HG02970 (cell line): Measurements from ENCODE around the gene HES5.
"Not testable (repeated sequence)": the region's sequence is repeated elsewhere in the genome, so short reads cannot be mapped to it uniquely, and the experiment has no call there.

Source experiments
- ATAC-seq: cut with Tn5 transposase; IDR thresholded peaks from one replicate; pipeline ENCODE4 v1.9.1; 2021; ENCODE audit warnings: mild to moderate bottlenecking, moderate library complexity, moderate number of reproducible peaks; ENCODE audit not compliant: unreplicated experiment, low FRiP score

The HES5 gene

DNA sequence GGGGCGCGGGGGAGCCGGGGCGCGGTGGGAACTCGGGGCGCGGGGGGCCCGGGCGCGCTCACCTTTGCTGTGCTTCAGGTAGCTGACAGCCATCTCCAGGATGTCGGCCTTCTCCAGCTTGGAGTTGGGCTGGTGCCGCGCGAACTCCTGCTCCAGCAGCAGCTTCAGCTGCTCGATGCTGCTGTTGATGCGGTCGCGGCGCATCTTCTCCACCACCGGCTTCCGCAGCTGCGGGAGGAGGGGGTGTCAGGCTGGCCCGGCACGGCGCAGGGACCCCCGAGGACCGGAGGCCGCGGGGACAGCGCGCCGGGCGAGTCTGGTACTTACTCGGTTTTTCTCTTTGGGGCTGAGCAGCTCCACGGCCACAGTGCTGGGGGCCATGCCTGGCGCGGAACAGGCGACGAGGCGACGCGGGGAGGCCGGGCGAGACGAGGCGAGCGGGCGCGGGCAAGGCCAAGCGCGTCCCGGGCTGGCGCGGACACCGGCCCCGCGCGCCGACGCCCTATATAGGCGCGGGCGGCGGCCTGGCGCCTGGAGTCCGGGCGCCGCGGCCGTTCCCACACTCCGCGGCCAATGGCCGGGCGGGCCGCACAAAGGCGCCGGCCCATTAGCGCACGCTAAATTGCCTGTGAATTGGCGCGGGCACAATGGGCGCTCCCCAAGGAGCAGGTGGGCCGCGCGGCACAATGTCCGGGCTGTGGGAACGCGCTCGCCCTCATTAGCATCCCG lies at the start of gene HES5:
HES5 (minus strand) TSS at position 480 of the 729 bp plus-strand sequence; CDS start at position 381, 99 bp downstream.
- no peak for ATAC-seq

DNA sequence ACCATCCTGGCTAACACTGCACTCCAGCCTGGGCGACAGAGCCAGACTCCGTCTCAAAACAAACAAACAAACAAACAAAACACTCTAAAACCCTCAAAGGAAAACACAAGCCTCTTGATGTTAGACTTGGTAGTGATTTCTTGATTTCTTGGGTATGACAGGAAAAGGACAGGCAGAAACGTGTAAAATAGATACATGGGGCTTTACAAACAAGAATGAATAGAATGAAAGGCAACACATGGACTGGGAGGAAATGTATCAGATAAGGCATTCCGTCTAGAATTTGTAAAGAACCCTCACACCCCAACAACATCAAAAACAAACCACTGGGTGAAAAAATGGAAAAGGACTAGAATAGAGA lies 48.7 kb upstream of the HES5 start:
- ATAC-seq = no peak

DNA sequence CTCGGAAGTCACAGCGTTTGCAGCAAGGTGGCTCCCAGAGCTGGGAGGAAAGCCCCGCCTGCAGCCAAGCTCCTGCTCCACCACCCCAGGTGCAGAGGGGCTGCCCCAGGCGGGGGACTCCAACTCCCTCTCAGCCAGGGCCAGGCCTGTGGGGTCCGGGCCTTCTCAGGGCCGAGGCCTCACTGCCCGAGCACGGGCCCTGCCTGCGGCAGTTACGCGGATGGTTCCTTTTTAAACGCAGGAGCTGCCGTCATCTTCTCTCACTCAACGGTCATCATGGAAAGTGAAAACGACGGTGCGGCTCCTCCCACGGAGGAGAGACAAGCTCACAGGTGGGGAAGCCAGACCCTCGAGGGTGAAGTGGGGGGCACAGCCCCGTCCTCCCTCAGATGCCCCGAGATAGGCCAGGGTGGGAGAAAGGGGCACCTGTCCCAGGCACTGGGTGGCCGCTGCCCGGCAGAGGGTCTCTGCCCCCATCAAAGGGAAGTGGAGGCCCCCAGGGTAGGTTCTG lies 47.6 kb upstream of the HES5 start:
- peak; percentile 44 for ATAC-seq

DNA sequence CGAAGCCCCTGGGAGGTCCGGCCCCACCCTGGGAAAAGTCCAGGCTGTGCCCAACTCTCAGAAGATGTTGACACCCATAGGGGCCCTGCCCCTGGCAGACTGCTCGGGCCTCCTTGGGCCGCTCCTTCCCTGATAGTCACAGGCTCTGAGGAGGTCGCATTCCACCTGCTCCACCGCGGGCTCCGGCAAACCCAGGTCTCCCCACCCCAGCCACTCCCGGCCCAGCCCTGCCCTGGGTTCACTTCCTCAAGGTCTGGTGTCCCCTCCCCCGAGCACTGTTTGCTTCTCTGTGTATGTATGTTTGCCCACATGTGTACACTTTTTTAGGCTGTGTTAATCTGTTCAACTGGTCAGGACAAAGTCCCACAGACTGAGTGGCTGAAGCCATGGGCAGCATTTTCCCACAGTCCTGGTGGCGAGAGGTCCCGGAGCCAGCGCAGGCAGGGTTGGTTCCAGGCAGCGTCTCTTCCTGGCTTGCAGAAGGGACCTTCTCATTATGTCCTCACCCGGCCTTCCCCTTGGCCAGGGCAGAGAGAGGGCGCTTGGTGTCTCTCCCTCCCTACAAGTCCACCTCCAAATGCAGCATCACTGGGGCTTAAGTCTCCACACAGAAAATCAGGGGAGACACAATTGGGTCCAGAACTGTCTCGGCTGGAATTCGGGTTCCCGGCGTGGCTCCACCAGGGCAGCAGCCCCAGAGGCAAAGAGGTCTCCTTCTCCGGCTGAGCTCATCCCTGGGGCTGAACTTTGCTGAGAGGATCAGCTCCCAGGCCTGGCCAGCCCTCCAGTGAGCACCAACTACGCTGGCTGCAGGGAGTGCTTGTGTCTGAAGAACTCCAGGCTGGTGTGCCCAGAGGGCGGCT lies 46.0 kb upstream of the HES5 start:
- no peak for ATAC-seq

GRCh38 chr1:2574350-2574749 lies 44.3 kb upstream of the HES5 start:
- ATAC-seq = no peak

GRCh38 chr1:2573250-2573920 lies 43.3 kb upstream of the HES5 start:
- ATAC-seq = no peak

- no peak for ATAC-seq
Measured at GRCh38 chr1:2571348-2571747, 41.3 kb upstream of the HES5 start.

DNA sequence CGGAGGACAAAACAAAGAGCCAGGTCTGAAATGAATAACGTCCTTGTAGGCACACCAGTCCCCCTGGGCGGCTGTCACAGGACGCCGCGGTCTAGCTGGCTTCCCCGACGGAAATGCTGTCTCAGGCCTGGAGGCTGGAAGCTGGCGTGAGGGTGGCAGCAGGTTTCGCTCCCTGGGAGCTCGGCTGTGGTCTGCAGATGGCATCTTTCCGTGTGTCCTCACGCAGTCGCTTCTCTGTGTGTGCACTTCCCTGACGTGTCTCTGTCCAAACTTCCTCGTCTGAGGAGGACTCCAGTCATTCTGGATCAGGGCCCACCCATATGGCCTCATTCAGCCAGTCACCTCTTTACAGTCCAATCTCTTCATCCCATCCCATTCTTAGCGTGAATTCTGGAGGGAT lies 40.3 kb upstream of the HES5 start:
- ATAC-seq = no peak

DNA sequence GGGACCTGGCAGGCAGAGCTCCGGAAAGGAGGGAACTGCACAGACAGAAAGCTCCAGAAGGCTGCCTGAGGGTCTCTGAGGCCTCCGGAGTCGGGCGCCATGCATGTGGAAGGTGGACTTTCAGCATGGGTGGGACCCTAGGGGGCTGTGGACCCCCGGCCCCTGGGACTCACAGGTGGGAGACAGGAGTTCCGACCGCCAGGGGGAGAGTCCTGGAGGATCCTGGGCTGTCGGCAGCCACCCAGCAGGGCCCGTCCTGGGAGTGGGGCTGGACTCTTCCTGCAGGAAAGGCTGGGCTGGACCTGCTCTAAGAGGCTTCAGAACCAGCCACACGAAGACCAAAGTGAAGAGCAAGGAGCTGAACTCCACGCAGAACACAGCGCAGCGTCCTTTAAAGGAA lies 39.6 kb upstream of the HES5 start:
- not testable (repeated sequence) for ATAC-seq

GRCh38 chr1:2569060-2569459 lies 39.0 kb upstream of the HES5 start:
- no peak for ATAC-seq

- ATAC-seq = not testable (repeated sequence)
Measured at GRCh38 chr1:2568187-2568816, 38.2 kb upstream of the HES5 start.

- no peak for ATAC-seq
Measured at GRCh38 chr1:2567083-2567679, 37.1 kb upstream of the HES5 start.

GRCh38 chr1:2566101-2567045 lies 36.3 kb upstream of the HES5 start:
- no peak for ATAC-seq

GRCh38 chr1:2564815-2565374 lies 34.8 kb upstream of the HES5 start:
- no peak for ATAC-seq

- no peak for ATAC-seq
Measured at GRCh38 chr1:2564006-2564814, 34.1 kb upstream of the HES5 start.

GRCh38 chr1:2563205-2563604 lies 33.1 kb upstream of the HES5 start:
- ATAC-seq = no peak

- ATAC-seq = no peak
Measured at GRCh38 chr1:2561898-2562895, 32.1 kb upstream of the HES5 start.
